GM19467 (cell line): ENCODE results near the gene HOXA2.

Experiments used
- ATAC-seq: cut with Tn5 transposase; IDR thresholded peaks from one replicate; pipeline ENCODE4 v1.9.1; 2021; ENCODE audit warnings: mild to moderate bottlenecking, moderate library complexity; ENCODE audit not compliant: unreplicated experiment

Gene HOXA2

DNA sequence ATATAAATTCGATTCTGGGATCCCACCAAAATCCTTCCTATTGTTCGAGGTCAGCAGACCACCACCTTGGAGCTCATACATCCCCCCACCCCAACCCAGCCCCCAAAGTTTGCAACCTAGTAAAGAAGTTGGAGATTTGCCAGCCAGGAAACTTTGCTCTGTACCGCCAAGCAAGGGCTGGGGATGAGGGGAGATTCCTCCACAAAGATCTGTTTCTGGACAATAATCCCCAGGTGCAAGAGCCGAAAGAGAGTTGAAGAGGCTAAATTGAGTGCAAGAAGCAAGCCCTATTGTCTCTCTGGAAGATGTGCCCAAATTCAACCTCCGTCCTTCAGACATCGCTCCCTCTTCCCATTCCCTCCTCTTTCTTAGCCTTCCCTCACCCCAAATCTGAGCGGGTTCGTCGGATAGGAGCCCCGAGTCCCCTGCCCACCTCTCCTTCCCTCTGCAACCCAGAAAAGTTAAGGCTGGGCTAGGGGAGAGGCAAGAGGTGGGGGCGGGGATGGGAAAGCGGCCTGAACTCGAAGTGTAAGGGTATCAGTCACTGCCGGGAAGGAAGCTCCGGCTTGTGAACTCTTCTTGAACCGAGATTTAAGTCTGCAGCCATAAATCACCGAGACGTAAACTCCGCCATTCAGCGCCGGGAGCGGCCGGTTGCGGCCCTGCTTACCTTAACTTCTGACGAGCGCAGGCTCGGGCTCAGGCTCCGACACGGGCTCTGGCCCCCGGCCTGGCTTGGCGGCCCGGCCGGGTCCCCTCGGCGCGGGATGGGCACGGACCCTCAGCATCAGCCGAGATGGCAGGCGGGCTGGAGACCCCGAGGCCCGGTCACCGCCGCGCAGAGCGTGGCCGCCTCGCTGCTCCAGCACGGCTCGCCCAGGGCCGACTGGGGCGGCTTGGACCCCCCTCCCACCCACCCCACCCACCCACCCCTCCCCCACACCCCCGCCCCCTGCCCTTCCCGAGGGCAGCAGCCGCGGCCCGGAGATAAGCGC is 10.8 kb upstream of the HOXA2 start:
- no peak for ATAC-seq

GRCh38 chr7:27112361-27112760 is 9.9 kb upstream of the HOXA2 start:
- ATAC-seq: no peak

DNA sequence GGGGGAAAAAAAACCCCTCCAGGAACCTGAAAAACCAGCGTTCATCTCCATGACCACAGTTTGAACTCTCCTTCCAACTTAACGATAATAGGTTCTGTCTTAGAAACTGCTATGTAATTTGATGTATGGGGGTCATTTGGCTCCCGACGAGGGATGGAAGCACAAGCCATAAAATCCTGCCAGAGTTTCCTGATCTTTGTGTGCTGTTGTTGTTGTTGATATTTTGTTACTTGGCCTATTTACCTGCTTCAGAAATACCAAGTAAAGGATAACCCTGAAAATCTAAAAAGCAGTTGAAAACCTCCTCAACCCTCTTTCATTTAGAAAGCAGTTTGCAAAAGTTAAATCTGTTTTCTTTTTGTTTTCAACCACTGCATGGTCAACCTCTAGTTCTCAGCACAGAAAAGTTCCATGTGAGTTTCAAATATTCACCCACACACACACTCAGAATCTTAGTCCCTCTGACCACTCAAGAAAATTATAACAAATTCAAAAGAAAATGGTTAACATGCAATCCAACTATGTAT is 9.3 kb upstream of the HOXA2 start:
- no peak for ATAC-seq

- no peak for ATAC-seq
Measured at GRCh38 chr7:27111042-27111750, 8.7 kb upstream of the HOXA2 start.

- ATAC-seq: no peak
Measured at GRCh38 chr7:27110186-27111031, 7.9 kb upstream of the HOXA2 start.

- ATAC-seq: no peak
Measured at GRCh38 chr7:27109466-27110185, 7.1 kb upstream of the HOXA2 start.

- no peak for ATAC-seq
Measured at GRCh38 chr7:27108390-27109127, 6.1 kb upstream of the HOXA2 start.

DNA sequence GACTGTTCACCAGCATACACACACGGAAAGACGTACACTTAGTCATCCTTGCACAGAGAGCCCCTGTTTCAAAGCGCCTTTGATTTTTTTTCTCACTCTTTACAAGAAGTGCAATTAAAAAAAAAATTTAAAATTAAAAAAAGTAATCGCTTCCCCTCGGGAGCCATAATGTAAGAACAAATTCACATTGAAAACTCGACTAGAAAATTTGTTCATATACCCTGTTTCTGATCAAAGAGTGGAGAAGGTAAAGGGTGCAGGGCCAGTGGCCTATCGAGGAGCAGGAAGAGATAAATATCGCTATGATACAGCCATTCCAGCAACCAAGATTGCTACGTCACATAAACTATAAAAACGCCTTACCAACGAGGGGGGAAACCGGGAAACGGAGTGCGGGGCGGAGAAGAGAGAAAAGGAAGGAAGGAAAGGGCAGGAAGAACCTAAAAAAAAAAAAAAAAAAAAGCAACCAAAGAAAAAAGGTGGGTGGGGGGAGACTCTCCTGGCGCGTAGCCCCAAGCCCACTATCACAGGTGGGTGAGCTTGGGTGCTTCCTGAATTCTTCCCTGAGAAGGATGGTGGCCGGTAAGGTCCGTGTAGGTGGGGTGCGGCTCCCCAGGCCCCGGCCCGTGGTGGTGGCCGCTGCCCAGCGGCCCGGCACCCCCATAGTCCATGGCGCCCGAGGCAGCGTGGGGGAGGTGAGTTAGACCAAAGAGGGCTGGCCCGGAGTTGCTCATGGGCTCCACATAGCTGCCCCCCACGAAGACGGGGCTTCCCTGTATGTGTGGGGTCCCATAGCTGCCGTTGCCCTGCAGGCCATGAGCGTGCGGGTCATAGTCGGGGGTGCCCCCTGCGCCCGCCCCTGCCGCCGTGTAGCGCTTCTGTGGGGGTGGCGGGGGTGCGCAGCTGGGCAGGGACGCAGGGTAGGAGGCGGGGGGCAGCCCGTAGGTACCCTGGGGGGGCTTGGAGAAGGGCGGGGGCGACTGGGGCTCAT is 5.2 kb upstream of the HOXA2 start:
- ATAC-seq: no peak

GRCh38 chr7:27106901-27107240 is 4.4 kb upstream of the HOXA2 start:
- ATAC-seq: no peak

DNA sequence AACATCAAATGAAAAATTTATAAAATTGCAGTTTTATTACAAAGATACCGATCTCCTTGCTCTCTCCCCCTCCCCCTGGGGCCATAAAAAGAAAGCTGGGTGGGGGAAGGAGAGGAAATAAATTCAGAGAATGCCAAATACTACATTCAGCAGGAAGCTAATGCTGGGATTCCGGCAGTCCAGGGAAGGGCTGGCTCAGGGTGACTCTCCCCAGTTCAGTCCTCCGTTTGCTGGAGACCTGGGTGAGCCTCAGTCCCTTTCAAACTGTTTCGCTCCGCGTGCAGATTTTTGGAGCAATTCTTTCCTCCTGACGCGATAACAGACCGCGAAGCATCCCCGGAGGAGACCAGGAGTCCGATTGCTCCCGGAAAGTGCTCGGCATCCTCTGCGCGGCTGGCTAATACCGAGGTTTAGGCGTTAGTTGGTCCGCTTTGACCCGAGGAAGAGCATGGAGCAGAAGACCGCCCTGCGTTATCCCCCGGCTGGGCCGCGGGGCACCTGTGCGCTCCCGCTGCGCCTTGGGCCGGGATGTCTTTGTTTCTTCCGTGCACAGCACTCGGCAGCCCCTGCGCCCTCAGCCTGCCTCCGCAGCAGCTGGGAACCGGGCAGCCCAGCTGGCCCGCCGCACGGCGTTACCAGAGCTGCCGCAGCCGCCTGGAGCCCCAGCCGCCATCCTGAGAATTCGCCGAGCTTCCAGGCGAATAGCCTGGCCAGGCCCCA is 3.9 kb upstream of the HOXA2 start:
- ATAC-seq: no peak

DNA sequence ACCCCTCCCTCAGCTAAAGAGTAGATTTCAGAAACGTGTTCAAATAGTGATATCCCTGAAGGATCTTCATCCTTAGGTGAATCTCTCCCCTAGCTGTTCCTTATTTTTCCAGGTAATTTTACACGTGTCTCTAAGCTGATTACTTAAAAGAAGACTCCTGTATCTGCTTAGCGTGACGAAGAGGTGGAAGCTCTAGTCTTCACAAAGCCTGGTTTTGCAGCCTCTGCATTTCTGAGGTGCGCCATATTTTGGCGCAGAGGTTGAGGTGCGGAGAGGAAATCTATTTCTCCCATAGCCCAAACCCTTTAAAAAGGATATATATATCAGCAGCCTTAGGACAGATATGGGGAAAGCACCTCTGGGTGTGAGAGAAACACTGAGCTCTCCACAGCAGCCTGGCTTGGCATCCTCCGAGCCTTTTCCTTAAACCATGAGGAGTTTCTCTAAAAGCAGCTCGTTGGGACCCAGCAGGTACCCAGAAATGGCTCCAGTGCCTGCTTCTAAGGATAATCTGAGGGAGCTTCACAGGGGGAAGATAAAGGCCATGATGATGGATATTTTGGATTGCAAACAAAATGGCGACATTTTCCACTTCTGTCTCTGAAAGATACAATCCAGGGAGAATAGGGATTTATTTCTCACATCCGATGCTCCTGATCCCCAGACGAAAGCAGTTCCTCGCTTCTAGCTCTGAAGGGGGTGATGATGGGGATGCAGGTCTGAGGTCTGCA is 3.0 kb upstream of the HOXA2 start:
- ATAC-seq: no peak

- no peak for ATAC-seq
Measured at GRCh38 chr7:27104341-27105058, 2.0 kb upstream of the HOXA2 start.

- no peak for ATAC-seq
Measured at GRCh38 chr7:27103489-27104226, 1.2 kb upstream of the HOXA2 start.

DNA sequence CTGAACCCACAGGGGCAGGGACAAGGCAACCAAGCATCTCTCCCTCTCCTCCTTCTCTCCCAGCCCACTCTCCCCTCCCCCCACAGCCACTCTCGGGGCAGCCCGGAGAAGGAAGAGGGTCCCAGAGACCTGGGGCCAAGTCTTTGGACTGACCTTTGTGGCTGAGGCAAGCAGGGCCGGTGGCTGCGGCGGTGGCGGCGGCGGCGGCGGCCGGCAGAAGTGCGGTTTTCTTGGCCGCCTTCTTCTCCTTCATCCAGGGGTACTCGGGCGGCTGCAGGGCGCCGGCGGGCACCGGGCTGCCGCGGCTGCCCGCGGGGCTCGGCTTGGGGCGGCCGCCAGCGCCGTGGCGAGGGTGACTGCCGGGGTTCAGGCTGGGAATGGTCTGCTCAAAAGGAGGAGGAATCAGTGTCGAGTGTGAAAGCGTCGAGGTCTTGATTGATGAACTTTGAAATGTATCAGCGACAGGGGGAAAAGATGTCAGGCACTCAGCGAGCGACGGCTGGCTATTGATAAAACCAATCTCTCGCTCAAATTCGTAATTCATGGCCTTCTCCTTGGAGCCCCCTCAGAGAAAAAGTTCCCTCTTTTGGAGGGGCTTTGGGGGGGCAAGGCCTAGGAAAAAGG is 414 bp downstream of the HOXA2 start:
- ATAC-seq: no peak

DNA sequence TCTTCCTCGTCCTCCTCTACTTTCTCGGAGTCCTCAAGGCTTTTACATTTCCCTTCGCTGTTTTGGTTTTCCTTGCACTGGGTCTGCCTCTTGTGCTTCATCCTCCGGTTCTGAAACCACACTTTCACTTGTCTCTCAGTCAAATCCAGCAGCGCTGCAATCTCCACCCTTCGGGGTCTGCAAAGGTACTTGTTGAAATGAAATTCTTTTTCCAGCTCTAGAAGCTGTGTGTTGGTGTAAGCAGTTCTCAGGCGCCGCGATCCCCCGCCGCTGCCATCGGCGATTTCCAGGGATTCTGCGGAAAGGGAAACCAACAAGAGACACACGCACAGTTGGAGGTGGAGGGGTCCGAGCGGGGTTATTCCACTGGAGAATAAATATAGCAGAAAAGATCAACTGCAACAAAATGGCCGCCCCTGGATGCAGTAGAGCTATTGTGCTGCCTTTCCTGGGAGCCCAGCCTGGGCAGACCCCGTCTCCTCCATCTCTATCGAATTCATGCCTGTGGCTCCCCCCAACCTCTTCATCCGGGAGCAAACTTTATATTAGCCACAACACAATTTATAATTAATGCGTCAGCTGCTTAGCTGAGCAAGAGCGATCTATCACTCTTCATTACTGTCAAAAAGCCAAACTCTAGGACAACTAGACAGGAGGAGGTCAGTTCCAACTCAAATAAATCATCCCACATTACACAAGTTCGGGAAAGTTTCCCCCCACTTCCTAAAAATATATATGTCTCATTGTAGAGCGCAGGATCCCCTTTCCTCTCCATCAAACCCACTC is 1.1 kb downstream of the HOXA2 start:
- no peak for ATAC-seq
